ENCODE data around the gene KCNA4. TPM values are rescaled to one million over a fixed set of nuclear protein-coding genes. Genes with fewer than 3 reads are reported as not detected.
"Not testable (repeated sequence)": the region's sequence is repeated elsewhere in the genome, so short reads cannot be mapped to it uniquely, and the experiment has no call there.

Gene KCNA4
- total RNA-seq, 1 donor: not detected

DNA sequence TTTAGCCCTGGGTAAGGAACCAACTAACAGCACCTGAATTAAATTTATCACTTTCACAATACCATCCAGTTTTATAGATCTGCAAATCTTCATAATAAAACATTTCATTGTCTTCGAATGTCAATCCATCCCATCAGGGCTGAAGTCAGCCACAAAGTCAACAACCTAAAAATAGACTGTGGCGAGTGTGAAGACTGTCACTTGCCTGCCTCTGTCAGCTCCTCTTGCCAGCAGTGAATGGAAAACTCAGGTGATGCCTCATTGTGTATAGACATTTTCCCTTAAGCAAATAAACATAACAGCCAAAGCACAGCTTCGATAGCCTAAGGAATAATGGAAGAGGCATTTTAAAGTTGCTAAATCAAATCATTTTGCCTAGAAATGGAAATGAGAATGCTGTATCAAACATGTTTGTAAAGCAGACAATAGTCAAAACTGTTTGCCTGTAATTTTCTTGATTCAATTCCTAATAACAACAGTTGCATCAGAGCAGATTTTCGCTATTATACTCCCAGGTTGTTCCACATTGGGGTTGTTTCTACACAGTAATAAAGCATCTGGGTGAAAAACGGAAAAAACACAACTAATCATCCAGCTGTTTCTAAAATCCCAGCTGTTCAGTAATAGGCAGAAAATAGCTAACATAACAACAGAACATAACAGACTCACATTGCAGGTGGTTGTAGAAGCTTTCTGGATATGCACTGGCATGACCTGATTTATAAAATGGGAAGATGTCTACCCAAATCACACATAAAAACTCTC, 15.7 kb downstream of the KCNA4 start:
- no peak for DNase-seq (ENCODE audit: low read depth)
- TF ChIP-seq, protein P1, sequence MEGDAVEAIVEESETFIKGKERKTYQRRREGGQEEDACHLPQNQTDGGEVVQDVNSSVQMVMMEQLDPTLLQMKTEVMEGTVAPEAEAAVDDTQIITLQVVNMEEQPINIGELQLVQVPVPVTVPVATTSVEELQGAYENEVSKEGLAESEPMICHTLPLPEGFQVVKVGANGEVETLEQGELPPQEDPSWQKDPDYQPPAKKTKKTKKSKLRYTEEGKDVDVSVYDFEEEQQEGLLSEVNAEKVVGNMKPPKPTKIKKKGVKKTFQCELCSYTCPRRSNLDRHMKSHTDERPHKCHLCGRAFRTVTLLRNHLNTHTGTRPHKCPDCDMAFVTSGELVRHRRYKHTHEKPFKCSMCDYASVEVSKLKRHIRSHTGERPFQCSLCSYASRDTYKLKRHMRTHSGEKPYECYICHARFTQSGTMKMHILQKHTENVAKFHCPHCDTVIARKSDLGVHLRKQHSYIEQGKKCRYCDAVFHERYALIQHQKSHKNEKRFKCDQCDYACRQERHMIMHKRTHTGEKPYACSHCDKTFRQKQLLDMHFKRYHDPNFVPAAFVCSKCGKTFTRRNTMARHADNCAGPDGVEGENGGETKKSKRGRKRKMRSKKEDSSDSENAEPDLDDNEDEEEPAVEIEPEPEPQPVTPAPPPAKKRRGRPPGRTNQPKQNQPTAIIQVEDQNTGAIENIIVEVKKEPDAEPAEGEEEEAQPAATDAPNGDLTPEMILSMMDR (IDR thresholded peaks at IDR 0.05; ENCODE audit: insufficient read depth, low read depth, low read length): no peak
- no peak overlapping the region for H3K4me3 ChIP-seq (ENCODE audit: low read depth, low read length)

DNA sequence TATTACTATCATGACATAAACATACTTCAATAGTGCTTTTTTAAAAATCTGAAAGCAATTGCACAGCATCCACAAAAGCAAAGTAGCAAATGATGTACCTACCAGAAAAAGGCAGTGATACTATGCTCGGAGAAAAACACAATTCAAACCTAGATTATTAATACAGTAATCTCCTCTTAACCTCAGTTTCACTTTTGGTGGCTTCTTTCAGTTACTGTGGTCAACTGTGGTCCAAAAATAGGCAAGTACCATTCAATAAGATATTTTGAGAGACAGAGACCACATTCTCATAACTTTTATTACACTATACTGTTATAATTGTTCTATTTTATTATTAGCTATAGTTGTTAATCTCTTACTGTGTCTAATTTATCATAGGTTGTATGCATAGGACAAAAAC, 20.8 kb downstream of the KCNA4 start:
- TF ChIP-seq, protein P1 (IDR thresholded peaks at IDR 0.05; ENCODE audit: insufficient read depth, low read depth, low read length): no peak
- H3K4me3 ChIP-seq (ENCODE audit: low read depth, low read length): no peak overlapping the region
- DNase-seq (ENCODE audit: low read depth): no peak

DNA sequence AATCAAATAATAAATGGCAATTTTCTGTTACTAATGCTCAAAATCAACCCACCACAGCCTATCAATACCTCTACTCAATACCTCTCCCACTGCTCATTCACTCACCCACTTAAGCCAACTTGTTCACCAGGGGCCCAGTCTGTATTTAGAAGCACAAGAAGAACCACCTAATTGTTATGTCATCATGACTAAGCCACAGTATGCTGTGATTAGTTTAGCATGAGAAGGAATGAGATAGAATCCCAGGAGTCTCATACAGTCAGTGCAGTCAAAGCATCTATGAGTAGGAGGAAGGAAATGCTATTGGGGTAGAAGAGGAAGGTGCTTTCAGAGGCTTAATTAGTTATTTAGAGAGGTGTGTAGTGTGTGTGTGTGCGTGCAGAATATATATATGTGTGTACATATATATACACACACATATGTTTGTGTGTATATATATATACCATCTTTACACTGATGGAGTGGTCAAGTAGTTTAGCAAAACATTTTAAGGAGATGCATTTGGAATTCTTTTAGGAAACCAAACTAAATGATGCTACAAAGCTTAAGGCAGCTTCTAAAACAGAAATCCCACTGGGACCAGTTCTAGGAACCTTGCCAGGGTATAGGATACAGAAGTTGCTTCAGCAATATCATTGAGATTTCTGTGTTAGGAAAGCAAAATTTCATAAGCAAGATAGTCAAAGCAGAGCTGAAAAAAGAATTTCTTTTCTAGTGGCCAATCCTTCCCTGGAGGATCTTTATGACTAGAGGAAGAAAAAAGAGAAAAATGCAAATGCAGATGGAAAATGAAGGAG, 27.5 kb downstream of the KCNA4 start:
- TF ChIP-seq, protein P1 (IDR thresholded peaks at IDR 0.05; ENCODE audit: insufficient read depth, low read depth, low read length): no peak
- H3K4me3 ChIP-seq (ENCODE audit: low read depth, low read length): no peak overlapping the region
- DNase-seq (ENCODE audit: low read depth): no peak

DNA sequence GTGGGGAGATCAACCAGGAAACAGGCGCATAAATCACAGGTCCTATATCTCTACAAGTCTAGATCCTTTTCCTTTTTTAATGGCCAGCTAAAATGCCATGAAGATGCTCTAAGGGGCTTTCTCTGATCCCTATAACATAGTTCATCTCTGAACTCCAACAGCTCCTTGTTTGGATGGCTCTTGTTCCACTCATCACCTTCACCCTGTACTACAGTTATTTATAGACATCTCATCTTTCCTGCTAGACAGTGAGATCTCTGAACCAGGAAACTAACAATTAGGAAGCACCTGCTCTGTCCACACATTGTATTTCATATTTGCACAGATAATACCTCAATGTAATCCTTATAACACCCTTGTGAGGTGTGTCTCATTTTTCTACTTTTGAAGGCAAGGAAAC, 31.6 kb downstream of the KCNA4 start:
- TF ChIP-seq, protein P1 (IDR thresholded peaks at IDR 0.05; ENCODE audit: insufficient read depth, low read depth, low read length): no peak
- no peak overlapping the region for H3K4me3 ChIP-seq (ENCODE audit: low read depth, low read length)
- DNase-seq (ENCODE audit: low read depth): no peak

DNA sequence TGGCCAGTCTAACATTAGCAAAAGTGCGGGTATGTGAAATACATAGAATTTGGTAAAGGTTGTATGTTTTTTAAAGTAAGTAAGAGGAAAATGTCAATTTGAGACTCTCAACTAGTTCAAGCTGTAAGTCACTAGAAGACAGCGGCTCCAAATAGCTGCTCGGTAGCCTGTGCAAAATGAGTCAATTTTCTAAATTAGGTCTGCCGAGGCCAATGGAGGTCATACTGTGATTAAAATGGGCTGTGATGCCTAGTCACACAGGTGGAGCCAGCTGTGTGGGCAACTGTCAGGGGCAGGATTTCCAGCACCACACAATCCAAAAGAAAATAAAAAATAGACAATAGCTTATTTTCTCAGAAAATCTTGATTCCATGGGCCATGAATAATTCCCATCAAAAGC, 32.3 kb downstream of the KCNA4 start:
- DNase-seq (ENCODE audit: low read depth): no peak
- H3K4me3 ChIP-seq (ENCODE audit: low read depth, low read length): no peak overlapping the region
- TF ChIP-seq, protein P1 (IDR thresholded peaks at IDR 0.05; ENCODE audit: insufficient read depth, low read depth, low read length): no peak

DNA sequence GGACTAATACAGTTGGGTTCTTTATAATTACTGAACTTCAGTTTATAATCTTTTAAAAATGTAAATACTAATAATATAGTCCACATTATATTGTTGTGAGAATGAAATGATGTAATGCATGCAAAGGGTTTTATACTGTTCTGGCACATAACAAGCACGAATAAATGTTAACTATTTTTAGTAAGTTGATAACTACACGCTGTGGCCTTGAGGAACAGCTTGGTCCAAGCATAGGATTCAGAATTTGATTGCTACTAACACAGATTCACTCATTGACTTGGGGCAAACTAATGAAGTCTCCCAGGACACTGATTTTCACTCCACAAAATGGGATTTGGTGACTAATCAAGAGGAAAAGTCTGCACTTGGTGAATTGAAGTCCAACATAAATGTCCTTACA, 38.3 kb downstream of the KCNA4 start:
- no peak for DNase-seq (ENCODE audit: low read depth)
- no peak overlapping the region for H3K4me3 ChIP-seq (ENCODE audit: low read depth, low read length)
- TF ChIP-seq, protein P1 (IDR thresholded peaks at IDR 0.05; ENCODE audit: insufficient read depth, low read depth, low read length): no peak

DNA sequence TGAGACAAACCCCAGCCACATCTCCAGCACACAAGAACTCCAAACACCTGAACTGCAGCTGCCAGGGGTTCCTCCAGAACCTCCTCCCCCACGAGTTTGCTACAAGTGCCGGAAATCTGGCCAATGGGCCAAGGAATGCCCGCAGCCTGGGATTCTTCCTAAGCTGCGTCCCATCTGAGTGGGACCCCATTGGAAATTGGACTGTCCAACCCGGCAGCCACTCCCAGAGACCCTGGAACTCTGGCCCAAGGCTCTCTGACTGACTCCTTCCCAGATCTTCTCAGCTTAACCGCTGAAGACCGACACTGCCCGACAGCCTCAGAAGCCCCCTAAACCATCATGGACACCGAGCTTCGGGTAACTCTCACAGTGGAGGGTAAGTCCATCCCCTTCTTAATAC, 41.2 kb downstream of the KCNA4 start:
- not testable (repeated sequence) for H3K4me3 ChIP-seq (ENCODE audit: low read depth, low read length); DNase-seq (ENCODE audit: low read depth)
